Upper lobe of left lung (tissue), 6 donors: ENCODE results near the gene IP6K1. TPM values are rescaled to one million over a fixed set of nuclear protein-coding genes. Genes with fewer than 3 reads are reported as not detected.
"Not testable (repeated sequence)": the region's sequence is repeated elsewhere in the genome, so short reads cannot be mapped to it uniquely, and the experiment has no call there.

Experiments
- ATAC-seq, 2 donors: fragments of 200-7000 bp; cut with Tn5 transposase; one replicate each; pipeline ENCODE4 v1.9.1; 2022; ENCODE audit warnings: mild to moderate bottlenecking in 2 of 2, moderate library complexity in 2 of 2; ENCODE audit not compliant: low FRiP score in 2 of 2
- DNase-seq, 2 donors: peaks; one replicate each; pipeline ENCODE4 v3.0.0-alpha.2; 2019 to 2020
- H3K27ac ChIP-seq, 4 donors: fragments of 200-600 bp; sonication (generic); one replicate each; pipeline ENCODE4 v1.5.1; 2016 to 2019
- H3K27me3 ChIP-seq, 4 donors: fragments of 200-600 bp; sonication (generic); one replicate each; pipeline ENCODE4 v1.5.1; 2017 to 2019
- H3K36me3 ChIP-seq, 4 donors: fragments of 200-600 bp; sonication (generic); one replicate each; pipeline ENCODE4 v1.5.1; 2016 to 2019
- H3K4me1 ChIP-seq, 4 donors: fragments of 200-600 bp; sonication (generic); one replicate each; pipeline ENCODE4 v1.5.1; 2018 to 2019
- H3K4me3 ChIP-seq, 4 donors: fragments of 200-600 bp; sonication (generic); one replicate each; pipeline ENCODE4 v1.5.1; 2017 to 2019; ENCODE audit warnings: mild to moderate bottlenecking in 2 of 4, moderate library complexity in 1 of 4
- H3K9me3 ChIP-seq, 4 donors: fragments of 200-600 bp; sonication (generic); one replicate each; pipeline ENCODE4 v1.5.1; 2018 to 2019
- EP300 ChIP-seq, 4 donors: sonication (generic); formaldehyde crosslinking; IDR thresholded peaks; one replicate each; pipeline ENCODE4 v1.5.1; 2017; ENCODE audit warnings: antibody characterized with exemption in 4 of 4, control low read depth in 2 of 4
- POLR2A ChIP-seq, 4 donors: fragments of 450-650 bp; IDR thresholded peaks; one replicate each; pipeline ENCODE4 v1.5.1; 2016 to 2017; ENCODE audit warnings: antibody characterized with exemption in 4 of 4, mild to moderate bottlenecking in 2 of 4
- POLR2AphosphoS5 ChIP-seq, 2 donors: sonication (generic); formaldehyde crosslinking; IDR thresholded peaks; one replicate each; pipeline ENCODE4 v1.5.1; 2017; ENCODE audit warnings: antibody characterized with exemption in 2 of 2
- WGBS, 2 donors: methylation state at CpG; one replicate each; pipeline ENCODE4 v1.1.5; 2017 to 2018; 5-methylcytosine and 5-hydroxymethylcytosine counted together
- total RNA-seq, 6 donors: library from RNA; depleted of rRNA in 4 of 6; stranded (reverse); fragments of >200 nt in 4 of 6; gene quantifications; one replicate each; pipeline versions ENCODE4 v1.1.0 to v1.2.1, GENCODE V29; 2016 to 2021
- TF ChIP-seq, protein P1 (sequence below), 6 experiments: fragments of 450-650 bp in 4 of 6; fragments of 200-600 bp in 2 of 6; sonication (generic) in 2 of 6; IDR thresholded peaks; one replicate each; pipeline ENCODE4 v1.5.1; 2016 to 2019; ENCODE audit warnings: antibody characterized with exemption in 6 of 6
- donor health status: DM: no; HTN: no; CAD: no; lungs with moderate emphysema.
- donor health status: DM: no; HTN: yes; CAD: no; lungs with severe emphysema.

Gene IP6K1
- total RNA-seq, 6 donors from 2014 or later, result 42.0 to 63.9 (median 49.7) TPM

DNA sequence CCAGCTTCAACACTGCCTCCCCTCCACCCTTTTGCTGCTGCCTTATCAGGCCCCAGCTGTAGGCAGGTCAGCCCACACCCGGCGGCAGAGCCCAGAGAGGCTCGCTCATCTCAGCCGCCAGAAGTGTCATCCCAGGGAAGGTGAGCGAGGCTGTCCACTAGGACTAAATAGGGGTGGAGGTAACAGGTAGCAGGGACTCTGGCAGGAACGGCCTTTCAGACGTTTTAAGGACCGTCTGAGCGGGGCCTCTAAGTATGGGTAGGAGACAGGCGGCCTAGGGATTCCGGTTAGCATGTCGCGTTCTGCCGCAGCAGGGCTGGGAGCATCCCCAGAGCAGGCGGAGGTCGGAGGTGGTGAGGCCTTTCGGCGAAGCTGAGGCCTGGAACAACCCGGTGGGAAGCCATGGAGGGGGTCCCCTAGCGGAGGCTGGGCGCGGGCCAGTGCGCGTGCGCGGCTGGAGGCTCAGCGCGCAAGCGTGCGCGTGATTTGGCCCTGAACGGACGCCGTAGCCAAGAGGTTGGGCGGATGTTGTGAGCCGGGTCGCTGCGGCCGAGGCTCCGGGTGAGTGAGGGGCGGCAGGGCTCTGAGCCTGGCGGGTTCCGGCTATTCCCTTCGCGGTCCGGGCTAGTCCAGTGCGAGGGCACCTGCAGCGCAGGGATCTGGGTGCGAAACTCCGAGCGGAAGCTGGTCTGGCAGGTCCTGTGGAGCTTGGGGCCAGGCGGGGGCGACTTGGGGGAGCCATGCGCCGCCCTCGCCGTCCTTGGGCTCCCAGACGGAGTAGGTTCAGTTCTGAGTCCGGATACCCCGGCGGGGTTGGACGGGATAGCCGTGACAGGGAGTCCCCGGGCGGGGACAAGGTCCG, 97.1 kb downstream of the IP6K1 start, which contains the start of the genes MST1 and RNF123:
Gene MST1, minus strand, starts transcription at position 429 of the 862 bp plus-strand sequence. CDS start 783 bp downstream, outside the sequence.
Gene RNF123, plus strand, starts transcription at position 512 of the 862 bp plus-strand sequence. CDS start 1,609 bp downstream, outside the sequence.
- Histone ChIP-seq H3K27ac (peak within 1 kb of the TSS; percentile 56 to 90 (median 82)), H3K36me3 (peaks cover 0 to 6% (median 2%) of the 10 kb centered on the region in 4 donors), H3K9me3 (no peaks in the 10 kb centered on the region), H3K27me3 (no peaks in the 10 kb centered on the region), H3K4me1 (peaks cover 24 to 50% (median 30%) of the 10 kb centered on the region in 4 donors), H3K4me3 (peak within 1 kb of the TSS; percentile 72 to 100 (median 95))
- peak; percentile 84 to 99 for DNase-seq
- TF ChIP-seq POLR2AphosphoS5 (IDR thresholded peaks at IDR 0.05) (peak; percentile 60 to 89), EP300 (IDR thresholded peaks at IDR 0.05) (no peak), POLR2A (IDR thresholded peaks at IDR 0.05) (peak in 2 of 4 donors; percentile 48 to 71)
- TF ChIP-seq, protein P1, sequence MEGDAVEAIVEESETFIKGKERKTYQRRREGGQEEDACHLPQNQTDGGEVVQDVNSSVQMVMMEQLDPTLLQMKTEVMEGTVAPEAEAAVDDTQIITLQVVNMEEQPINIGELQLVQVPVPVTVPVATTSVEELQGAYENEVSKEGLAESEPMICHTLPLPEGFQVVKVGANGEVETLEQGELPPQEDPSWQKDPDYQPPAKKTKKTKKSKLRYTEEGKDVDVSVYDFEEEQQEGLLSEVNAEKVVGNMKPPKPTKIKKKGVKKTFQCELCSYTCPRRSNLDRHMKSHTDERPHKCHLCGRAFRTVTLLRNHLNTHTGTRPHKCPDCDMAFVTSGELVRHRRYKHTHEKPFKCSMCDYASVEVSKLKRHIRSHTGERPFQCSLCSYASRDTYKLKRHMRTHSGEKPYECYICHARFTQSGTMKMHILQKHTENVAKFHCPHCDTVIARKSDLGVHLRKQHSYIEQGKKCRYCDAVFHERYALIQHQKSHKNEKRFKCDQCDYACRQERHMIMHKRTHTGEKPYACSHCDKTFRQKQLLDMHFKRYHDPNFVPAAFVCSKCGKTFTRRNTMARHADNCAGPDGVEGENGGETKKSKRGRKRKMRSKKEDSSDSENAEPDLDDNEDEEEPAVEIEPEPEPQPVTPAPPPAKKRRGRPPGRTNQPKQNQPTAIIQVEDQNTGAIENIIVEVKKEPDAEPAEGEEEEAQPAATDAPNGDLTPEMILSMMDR (IDR thresholded peaks at IDR 0.05), result peak in 4 of 6 experiments; percentile 31 to 54 (median 50)
- WGBS, 2 donors, result 0 to 4% methylated on average over 3 to 41 of the region's 66 CpGs
- peak; percentile 83 to 93 for ATAC-seq

- not testable (repeated sequence) for H3K9me3 ChIP-seq, H3K27me3 ChIP-seq, ATAC-seq, DNase-seq
- Histone ChIP-seq H3K4me3 (peak overlapping the region in 3 of 4 donors; percentile 92 to 100 (median 98)), H3K27ac (peak overlapping the region; percentile 56 to 90 (median 82)), H3K36me3 (peaks cover under 1 to 14% (median 8%) of the 10 kb centered on the region in 4 donors), H3K4me1 (peaks cover 24 to 50% (median 30%) of the 10 kb centered on the region in 4 donors)
- 61 to 100% methylated on average over 1 to 7 of the region's 7 CpGs for WGBS, 2 donors
Measured at GRCh38 chr3:49688338-49689045, 97.8 kb downstream of the IP6K1 start.

- ATAC-seq, H3K9me3 ChIP-seq, H3K27ac ChIP-seq, H3K27me3 ChIP-seq, H3K4me3 ChIP-seq: not testable (repeated sequence)
- peak in 1 of 2 donors; percentile 54 for DNase-seq
- H3K4me1 ChIP-seq, result peaks cover 24 to 50% (median 30%) of the 10 kb centered on the region in 4 donors
- H3K36me3 ChIP-seq, result peaks cover 8 to 25% (median 19%) of the 10 kb centered on the region in 4 donors
- WGBS, 2 donors, result 95% methylated on average over 12 of the region's 12 CpGs; no CpG with 5 or more reads in 1 of the 2 donors
Measured at GRCh38 chr3:49687424-49687795, 98.9 kb downstream of the IP6K1 start.

DNA sequence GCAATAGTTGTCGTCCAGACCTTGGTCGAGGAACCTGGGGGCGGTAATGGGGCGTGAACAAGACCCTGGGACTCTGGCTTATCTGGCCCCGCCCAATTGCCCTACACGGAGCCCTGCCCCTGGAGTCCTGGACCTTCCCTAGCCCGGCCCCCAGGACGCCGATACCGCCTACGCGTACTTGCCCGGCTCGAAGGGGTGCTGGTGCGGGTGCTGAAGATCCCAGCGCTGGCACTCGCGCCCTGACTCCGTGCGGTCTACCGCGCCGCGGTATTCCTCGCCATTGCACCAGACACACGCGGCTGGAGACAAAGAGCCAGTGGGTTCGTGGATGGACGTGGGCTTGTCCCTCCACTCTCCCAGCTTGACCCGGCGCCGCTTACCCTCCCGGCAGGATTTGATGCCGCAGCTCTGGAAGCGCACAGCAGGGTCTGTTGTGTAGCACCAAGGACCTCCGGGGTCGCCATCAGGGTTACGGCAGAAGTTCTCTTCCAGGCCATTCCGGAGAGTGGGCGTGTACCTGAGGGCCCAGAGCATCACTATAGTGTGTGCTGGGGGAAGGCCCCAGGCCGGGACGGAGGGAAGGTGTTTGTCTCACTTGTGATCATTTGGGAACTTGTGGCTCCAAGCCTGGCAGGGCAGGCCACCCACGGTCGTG, 99.4 kb downstream of the IP6K1 start:
- H3K27me3 ChIP-seq, H3K9me3 ChIP-seq: not testable (repeated sequence)
- H3K4me1 ChIP-seq, result peaks cover 24 to 49% (median 30%) of the 10 kb centered on the region in 4 donors
- peaks cover 8 to 30% (median 24%) of the 10 kb centered on the region in 4 donors for H3K36me3 ChIP-seq
- peak; percentile 87 to 88 for DNase-seq
- H3K27ac ChIP-seq, result peak overlapping the region in 1 of 4 donors; percentile 21
- 20 to 63% methylated on average over 4 to 25 of the region's 44 CpGs for WGBS, 2 donors
- peak; percentile 60 to 72 for ATAC-seq
- peak overlapping the region in 3 of 4 donors; percentile 33 to 42 (median 42) for H3K4me3 ChIP-seq

DNA sequence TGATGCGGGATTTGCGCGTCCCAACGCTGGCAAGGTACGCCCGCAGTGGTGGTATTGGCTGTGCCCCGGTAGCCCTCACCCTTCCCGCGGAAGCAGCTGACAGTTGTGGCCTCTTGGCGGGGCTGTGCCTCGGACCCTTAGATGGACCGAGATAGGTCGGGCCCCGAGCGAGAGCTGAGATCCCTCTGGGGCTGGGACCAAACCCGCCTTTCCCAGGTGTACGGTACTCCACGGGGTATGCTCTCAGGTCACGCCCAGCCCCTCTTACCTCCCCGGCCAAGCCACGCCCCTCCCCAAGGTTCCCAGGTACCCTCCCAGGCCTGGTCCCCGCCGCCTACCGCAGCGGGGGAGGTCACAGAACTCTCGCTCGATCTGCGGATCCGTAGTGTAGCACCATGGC, 100.0 kb downstream of the IP6K1 start:
- not testable (repeated sequence) for H3K27me3 ChIP-seq, H3K9me3 ChIP-seq
- Histone ChIP-seq H3K27ac (peak overlapping the region in 1 of 4 donors; percentile 21), H3K4me1 (peaks cover 24 to 44% (median 29%) of the 10 kb centered on the region in 4 donors), H3K4me3 (peak overlapping the region in 3 of 4 donors; percentile 33 to 42 (median 42)), H3K36me3 (peaks cover 8 to 36% (median 30%) of the 10 kb centered on the region in 4 donors)
- 0% methylated on average over 15 of the region's 29 CpGs; no CpG with 5 or more reads in 1 of the 2 donors for WGBS, 2 donors
- ATAC-seq (peak; percentile 10 to 66), DNase-seq (peak; percentile 84 to 85)

DNA sequence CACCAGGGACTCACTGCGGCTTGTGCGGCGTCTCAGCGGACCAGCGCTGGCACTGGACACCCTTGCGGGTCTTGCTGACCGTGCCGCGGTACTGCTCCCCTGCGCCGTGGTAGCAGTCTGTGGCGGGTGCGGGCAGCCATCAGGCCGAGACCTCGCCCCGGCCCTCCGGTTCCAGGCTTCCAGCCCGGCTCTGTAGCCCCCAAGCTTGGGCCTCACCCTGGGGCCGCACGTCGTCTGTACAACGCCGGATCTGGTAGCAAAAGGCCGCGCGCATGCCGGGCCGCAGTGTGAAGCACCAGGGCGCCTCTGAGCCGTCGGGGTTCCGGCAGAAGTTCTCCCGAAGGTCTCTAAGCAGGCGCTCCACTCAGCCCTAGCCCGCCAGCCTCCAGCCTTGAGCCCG, 100.5 kb downstream of the IP6K1 start:
- H3K4me3 ChIP-seq, result peak overlapping the region in 3 of 4 donors; percentile 33 to 42 (median 42)
- H3K27ac ChIP-seq, result not testable (repeated sequence)

DNA sequence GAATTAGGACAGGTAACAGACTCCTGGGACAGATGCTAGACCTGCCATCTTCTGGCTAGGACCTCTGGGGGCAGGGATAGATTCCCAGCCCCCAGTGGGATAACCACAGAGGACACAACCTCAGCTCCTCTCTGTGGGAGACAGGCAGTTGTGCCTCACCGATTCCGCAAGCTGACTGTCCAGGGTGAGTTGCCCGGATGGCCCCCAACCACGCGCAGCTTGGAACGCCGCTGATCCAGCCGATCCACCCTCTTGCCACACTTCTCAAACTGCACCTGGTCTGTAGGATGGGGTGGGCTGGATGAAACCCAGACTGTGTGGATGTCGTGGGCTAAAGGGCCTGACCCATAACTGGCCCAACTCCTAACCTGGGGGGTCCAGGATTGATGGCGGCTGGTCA, 101.2 kb downstream of the IP6K1 start:
- WGBS, 2 donors, result 93 to 97% methylated on average over 5 to 10 of the region's 10 CpGs
- DNase-seq, H3K4me3 ChIP-seq, H3K9me3 ChIP-seq, H3K27ac ChIP-seq, H3K27me3 ChIP-seq, ATAC-seq: not testable (repeated sequence)
- H3K4me1 ChIP-seq, result peaks cover 12 to 31% (median 18%) of the 10 kb centered on the region in 4 donors
- peaks cover 17 to 48% (median 40%) of the 10 kb centered on the region in 4 donors for H3K36me3 ChIP-seq

More for the DNA sequence above, 100.5 kb downstream of the IP6K1 start:
- peak in 1 of 2 donors; percentile 81 for DNase-seq
- not testable (repeated sequence) for ATAC-seq, H3K27me3 ChIP-seq, H3K9me3 ChIP-seq
- Histone ChIP-seq H3K36me3 (peaks cover 9 to 41% (median 35%) of the 10 kb centered on the region in 4 donors), H3K4me1 (peaks cover 20 to 39% (median 25%) of the 10 kb centered on the region in 4 donors)
- 26% methylated on average over 16 of the region's 36 CpGs; no CpG with 5 or more reads in 1 of the 2 donors for WGBS, 2 donors

- not testable (repeated sequence) for H3K4me3 ChIP-seq, ATAC-seq, DNase-seq, H3K9me3 ChIP-seq, H3K27me3 ChIP-seq, H3K27ac ChIP-seq
- Histone ChIP-seq H3K4me1 (peaks cover 10 to 28% (median 15%) of the 10 kb centered on the region in 4 donors), H3K36me3 (peaks cover 17 to 55% (median 46%) of the 10 kb centered on the region in 4 donors)
- WGBS, 2 donors, result 100% methylated on average over 2 of the region's 2 CpGs; no CpG with 5 or more reads in 1 of the 2 donors
Measured at GRCh38 chr3:49684453-49684852, 101.9 kb downstream of the IP6K1 start.
